IMR-90 (cell line): ENCODE results near the gene IGF1.

Experiments
- CEBPB ChIP-seq: IDR thresholded peaks from 2 replicates; pipeline ENCODE4 v1.6.1; 2012; ENCODE audit warnings: low read depth, low read length, improper control_type of control experiment
- MAFK ChIP-seq: IDR thresholded peaks from 2 replicates; pipeline ENCODE4 v1.6.1; 2012; ENCODE audit warnings: low read depth, low read length, improper control_type of control experiment
- MAZ ChIP-seq: IDR thresholded peaks from 2 replicates; pipeline ENCODE4 v1.6.1; 2012; ENCODE audit warnings: low read depth, mild to moderate bottlenecking, low read length, improper control_type of control experiment, moderate library complexity, borderline replicate concordance
- MXI1 ChIP-seq: IDR thresholded peaks from 2 replicates; pipeline ENCODE4 v1.6.1; 2012; ENCODE audit warnings: low read depth, mild to moderate bottlenecking, low read length, moderate library complexity, borderline replicate concordance
- POLR2A ChIP-seq: IDR thresholded peaks from 2 replicates; pipeline ENCODE4 v1.6.1; 2012; ENCODE audit warnings: mild to moderate bottlenecking, low read depth, low read length
- RAD21 ChIP-seq: IDR thresholded peaks from 2 replicates; pipeline ENCODE4 v1.6.1; 2012; ENCODE audit warnings: low read length, improper control_type of control experiment
- RFX5 ChIP-seq: IDR thresholded peaks from 2 replicates; pipeline ENCODE4 v1.8.0; 2012; ENCODE audit warnings: low read depth, mild to moderate bottlenecking, low read length, moderate library complexity
- SMC3 ChIP-seq: fragments of 150-350 bp; IDR thresholded peaks from 2 replicates; pipeline ENCODE4 v1.6.1; 2016; ENCODE audit warnings: low read depth, mild to moderate bottlenecking, antibody characterized with exemption, low read length, moderate library complexity
- TF ChIP-seq, protein P1 (sequence below): conservative IDR thresholded peaks from 2 replicates; pipeline ENCODE4 v1.5.1; 2012; ENCODE audit warnings: mild to moderate bottlenecking, low read depth, low read length, improper control_type of control experiment

DNA sequence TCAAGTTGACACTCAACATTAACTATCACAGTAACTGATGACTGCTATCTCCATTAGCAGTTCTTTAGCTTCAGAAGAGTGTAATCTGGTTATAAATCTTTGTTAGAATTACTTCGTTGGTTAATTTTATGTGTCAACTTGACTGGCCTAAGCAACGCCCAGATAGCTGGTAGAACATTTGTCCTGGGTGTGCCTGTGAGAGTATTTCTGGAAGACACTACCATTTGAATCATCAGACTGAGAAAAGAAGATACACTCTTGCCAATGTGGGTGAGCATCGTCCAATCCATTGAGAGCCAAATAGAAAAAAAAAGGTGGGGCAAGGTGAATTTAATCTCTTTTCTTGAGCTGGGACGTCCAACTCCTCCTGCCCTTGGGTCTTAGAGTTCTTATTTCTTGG, 129.0 kb downstream of the IGF1 start:
- TF ChIP-seq MXI1: no peak
- TF ChIP-seq, protein P1, sequence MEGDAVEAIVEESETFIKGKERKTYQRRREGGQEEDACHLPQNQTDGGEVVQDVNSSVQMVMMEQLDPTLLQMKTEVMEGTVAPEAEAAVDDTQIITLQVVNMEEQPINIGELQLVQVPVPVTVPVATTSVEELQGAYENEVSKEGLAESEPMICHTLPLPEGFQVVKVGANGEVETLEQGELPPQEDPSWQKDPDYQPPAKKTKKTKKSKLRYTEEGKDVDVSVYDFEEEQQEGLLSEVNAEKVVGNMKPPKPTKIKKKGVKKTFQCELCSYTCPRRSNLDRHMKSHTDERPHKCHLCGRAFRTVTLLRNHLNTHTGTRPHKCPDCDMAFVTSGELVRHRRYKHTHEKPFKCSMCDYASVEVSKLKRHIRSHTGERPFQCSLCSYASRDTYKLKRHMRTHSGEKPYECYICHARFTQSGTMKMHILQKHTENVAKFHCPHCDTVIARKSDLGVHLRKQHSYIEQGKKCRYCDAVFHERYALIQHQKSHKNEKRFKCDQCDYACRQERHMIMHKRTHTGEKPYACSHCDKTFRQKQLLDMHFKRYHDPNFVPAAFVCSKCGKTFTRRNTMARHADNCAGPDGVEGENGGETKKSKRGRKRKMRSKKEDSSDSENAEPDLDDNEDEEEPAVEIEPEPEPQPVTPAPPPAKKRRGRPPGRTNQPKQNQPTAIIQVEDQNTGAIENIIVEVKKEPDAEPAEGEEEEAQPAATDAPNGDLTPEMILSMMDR: no peak
- TF ChIP-seq POLR2A: no peak
- no peak for TF ChIP-seq MAZ
- no peak for TF ChIP-seq RAD21
- no peak for TF ChIP-seq CEBPB
- no peak for TF ChIP-seq MAFK
- no peak for TF ChIP-seq SMC3
- TF ChIP-seq RFX5: no peak
